ENCODE measurements around the gene DLGAP1. TPM values are rescaled to one million over a fixed set of nuclear protein-coding genes. Genes with fewer than 3 reads are reported as not detected.

Gene DLGAP1
- total RNA-seq, 2 experiments from 2014 or later = not detected

DNA sequence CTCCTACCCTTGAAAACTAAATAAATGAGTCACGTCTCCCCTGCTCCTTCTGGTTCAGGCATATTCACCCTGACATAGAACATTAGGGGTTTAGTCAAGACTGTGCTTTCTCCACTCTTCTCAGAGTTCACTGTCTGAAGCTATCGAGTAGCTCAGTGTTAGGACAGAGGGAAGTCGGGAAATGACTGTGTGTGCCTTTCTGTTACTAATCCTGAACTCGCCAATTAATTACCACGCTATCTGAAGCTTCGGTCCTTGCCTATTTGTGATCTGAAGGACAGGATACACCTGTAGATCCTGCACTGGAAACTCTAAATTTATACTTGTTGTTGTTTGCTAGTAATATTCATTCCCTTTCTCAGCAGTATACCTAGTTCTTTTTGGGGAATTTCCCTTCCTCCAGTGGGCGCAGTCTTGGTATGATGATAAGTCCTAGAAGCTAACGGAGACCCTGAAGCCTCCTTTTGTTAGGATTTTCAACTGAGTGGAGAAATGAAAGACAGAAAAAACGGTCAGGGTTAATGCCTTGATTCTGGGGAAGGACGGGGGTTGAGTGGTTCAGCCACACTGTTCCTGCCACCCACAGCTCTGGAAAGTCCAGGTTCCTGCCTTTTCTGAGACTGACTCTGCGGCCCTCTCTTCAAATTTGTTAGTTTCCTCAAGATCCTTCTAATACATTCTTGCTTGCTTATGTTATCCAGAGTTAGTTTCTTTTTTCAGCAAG, 218.0 kb downstream of the DLGAP1 start:
- Mint-ChIP-seq H3K4me1 (no peaks in the 10 kb centered on the region), H3K4me3 (no peak overlapping the region), H3K27me3 (peaks cover 2% of the 10 kb centered on the region), H3K36me3 (no peaks in the 10 kb centered on the region), H3K27ac (no peak overlapping the region), H3K9me3 (no peaks in the 10 kb centered on the region)
- POLR2A ChIA-PET = no interaction called here
- DNase-seq = no peak
- ATAC-seq (ENCODE audit: low read depth) = no peak

DNA sequence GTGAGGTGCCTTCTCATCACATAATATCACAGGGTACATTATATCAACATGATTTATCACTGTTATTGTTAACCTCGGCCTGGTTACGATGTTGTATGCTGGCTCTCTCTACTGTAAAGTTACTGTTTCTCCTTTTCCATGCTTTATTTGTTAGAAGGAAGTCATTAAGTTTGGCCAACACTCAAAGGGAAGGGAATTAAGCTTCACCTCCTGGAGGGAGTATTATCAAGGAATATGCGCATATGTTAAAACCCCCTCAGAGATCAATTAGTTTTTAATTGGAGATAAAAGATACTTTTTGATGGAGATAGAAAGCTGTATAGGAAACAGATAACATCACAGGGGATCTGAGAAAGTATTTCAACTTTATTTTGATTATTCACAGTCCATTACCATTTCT, 221.6 kb downstream of the DLGAP1 start:
- H3K4me3 Mint-ChIP-seq = no peak overlapping the region
- no peaks in the 10 kb centered on the region for H3K36me3 Mint-ChIP-seq
- H3K27ac Mint-ChIP-seq = no peak overlapping the region
- DNase-seq (no peak), ATAC-seq (ENCODE audit: low read depth) (no peak)
- POLR2A ChIA-PET = no interaction called here
- H3K27me3 Mint-ChIP-seq = no peaks in the 10 kb centered on the region
- H3K9me3 Mint-ChIP-seq = no peaks in the 10 kb centered on the region
- no peaks in the 10 kb centered on the region for H3K4me1 Mint-ChIP-seq

DNA sequence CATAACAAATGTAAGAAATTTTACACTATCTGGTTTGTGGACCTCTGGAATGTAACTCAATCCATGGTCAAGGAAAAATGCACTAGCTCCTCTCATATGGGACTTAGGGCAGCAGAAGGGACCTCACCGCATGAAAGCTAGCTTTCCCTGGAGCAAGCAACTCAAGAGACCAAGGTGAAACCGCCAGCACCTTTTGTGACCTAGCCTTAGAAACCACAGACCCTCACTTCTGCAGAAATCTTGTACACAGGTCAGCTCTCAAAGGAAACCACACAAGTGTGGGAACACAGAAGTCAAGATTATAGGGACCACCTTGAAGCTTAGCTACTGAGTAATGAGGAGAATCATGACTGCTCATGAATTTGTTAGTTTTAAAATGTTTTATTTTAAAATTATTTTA, 222.5 kb downstream of the DLGAP1 start:
- POLR2A ChIA-PET = no interaction called here
- Mint-ChIP-seq H3K27ac (no peak overlapping the region), H3K4me3 (no peak overlapping the region), H3K36me3 (no peaks in the 10 kb centered on the region), H3K27me3 (no peaks in the 10 kb centered on the region), H3K9me3 (no peaks in the 10 kb centered on the region), H3K4me1 (no peaks in the 10 kb centered on the region)
- no peak for DNase-seq
- no peak for ATAC-seq (ENCODE audit: low read depth)

DNA sequence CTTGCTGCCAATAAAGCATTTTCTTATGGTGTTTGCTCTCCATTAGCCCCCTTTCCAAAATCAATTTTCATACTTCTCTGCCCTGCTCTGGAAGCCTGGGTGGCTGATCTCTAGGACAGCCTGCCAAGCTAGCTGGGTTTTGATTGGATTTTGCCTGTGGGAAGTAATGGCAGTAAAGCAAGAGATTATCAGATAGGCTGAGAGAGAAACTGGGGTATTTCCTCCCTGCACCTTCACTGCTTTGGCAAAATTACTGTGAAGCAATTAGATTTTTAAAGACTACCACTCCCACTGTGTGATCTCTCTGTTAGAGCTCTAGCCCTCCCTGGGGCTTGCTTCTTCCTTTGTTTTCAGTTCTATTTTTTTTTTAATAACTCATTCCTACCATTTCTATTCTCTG, 223.8 kb downstream of the DLGAP1 start:
- H3K4me3 Mint-ChIP-seq = no peak overlapping the region
- H3K27ac Mint-ChIP-seq = no peak overlapping the region
- H3K36me3 Mint-ChIP-seq = no peaks in the 10 kb centered on the region
- DNase-seq (no peak), ATAC-seq (ENCODE audit: low read depth) (no peak)
- POLR2A ChIA-PET = no interaction called here
- H3K9me3 Mint-ChIP-seq = no peaks in the 10 kb centered on the region
- no peaks in the 10 kb centered on the region for H3K4me1 Mint-ChIP-seq
- H3K27me3 Mint-ChIP-seq = no peaks in the 10 kb centered on the region

DNA sequence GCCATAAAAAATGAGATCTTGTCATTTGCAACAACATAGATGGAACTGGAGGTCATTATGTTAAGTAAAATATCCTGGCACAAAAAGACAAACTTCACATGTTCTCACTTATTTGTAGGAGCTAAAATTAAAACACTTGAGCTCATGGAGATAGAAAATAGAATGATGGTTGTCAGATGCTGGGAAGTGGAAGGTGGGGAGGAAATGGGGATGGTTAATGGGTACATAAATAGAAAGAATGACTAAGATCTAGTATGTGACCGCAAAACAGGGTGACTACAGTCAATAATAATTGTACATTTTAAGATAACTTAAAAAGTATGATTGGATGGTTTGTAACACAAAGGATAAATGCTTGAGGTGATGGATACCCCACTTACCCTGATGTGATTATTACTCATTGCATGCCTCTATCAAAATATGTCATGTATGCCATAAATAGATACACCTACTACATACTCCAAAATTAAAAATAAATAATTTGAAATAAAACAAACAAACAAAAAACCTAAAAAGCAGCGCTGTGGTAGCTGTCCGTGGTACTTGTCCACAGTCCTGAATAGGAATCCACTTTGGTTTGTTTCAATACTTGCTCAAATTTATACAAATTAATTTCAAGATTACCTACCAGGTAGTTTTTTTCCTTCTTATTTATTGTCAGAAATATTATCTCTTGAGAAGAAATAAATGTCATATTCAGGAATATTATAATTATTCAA, 224.5 kb downstream of the DLGAP1 start:
- DNase-seq (no peak), ATAC-seq (ENCODE audit: low read depth) (no peak)
- no peaks in the 10 kb centered on the region for H3K36me3 Mint-ChIP-seq
- H3K4me1 Mint-ChIP-seq = no peaks in the 10 kb centered on the region
- no peak overlapping the region for H3K27ac Mint-ChIP-seq
- POLR2A ChIA-PET = no interaction called here
- no peaks in the 10 kb centered on the region for H3K9me3 Mint-ChIP-seq
- H3K4me3 Mint-ChIP-seq = no peak overlapping the region
- no peaks in the 10 kb centered on the region for H3K27me3 Mint-ChIP-seq

DNA sequence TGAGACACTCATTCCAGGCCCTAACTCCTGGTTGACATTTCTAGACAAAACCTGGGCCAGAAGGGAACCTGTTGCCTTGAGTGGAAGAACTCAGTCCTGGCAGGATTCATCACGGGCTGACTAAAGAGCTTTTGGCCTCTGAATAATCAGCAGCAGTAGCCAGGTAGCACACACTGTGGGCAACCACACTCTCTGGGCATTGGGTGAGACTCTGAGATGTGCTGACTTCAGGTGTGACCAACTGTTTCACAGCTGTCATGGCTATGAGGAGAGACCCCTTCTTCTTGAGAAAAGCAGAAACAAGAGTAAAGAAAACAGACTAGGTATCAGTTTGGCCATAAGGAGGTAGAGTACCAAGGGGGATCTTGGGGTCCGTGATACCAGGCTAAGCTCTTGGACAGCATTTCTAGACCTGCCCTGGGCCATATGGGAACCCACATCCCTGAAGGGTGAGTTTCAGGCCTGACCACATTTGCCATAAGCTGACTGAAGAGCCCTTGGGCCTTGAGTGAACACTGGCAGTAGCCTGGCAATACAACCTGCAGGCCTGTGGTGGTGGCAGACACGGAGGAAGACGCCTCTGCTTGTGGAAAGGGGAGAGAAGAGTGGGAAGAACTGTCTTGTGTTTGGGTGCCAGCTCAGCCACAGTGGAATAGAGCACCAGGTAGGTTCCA, 230.9 kb downstream of the DLGAP1 start:
- Mint-ChIP-seq H3K36me3 (no peaks in the 10 kb centered on the region), H3K27ac (no peak overlapping the region), H3K9me3 (no peaks in the 10 kb centered on the region), H3K4me3 (no peak overlapping the region), H3K4me1 (no peaks in the 10 kb centered on the region), H3K27me3 (no peaks in the 10 kb centered on the region)
- ATAC-seq (ENCODE audit: low read depth) = no peak
- DNase-seq = no peak
- POLR2A ChIA-PET = no interaction called here

DNA sequence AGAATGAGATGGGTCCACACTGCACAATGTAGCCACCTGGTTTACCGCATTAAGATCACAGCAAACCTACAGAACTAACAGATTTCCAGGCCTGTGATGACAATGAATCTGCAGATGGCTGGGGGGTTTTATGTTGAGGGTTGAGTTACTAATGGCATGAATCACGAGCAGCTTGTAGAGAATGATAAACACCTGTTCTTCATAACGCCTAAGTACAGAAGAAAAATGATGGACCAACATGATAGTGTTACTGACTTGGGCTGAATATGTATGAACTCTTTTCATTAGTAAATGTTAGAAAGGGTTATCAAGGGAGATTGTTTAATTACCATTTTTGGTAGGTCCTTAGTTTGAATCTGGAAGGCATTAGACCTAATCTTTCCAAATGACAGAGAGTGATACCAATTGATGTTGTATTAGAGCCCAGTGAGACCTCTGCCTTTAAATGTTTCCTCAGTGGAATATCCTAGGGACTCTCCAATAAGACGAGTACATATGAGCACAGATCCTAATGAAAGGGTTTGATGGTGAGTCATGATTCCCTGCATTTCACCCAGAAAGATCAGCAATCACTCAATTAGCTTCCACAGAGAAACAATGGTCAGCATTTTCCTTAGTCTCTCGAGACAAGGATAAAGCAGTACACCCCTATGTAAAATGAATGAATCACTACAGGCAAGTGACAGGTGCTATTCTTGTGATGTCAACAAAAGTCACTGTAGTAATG, 243.8 kb downstream of the DLGAP1 start:
- no peaks in the 10 kb centered on the region for H3K4me1 Mint-ChIP-seq

DNA sequence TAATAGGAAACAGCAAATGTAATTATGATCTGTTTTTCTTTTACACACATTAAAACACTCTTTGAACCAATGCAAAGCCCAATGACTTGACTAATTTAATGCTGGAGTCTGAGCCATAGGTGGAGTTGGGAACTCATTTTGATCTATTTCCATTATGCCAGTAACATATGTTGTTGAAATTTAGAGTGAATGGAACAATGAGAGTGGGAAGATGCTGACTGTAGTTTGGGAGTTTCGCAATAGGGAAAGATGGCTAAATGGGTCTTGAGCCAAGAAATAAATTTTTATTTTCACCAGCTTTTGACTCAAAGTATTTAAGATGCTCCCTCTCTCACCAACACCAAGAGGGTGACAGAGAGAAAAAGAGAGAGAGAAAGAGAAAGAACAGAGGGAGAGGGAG, 246.7 kb downstream of the DLGAP1 start:
- ATAC-seq (ENCODE audit: low read depth) (no peak), DNase-seq (no peak)
- no peaks in the 10 kb centered on the region for H3K36me3 Mint-ChIP-seq
- H3K27me3 Mint-ChIP-seq = no peaks in the 10 kb centered on the region
- no peaks in the 10 kb centered on the region for H3K4me1 Mint-ChIP-seq
- no peak overlapping the region for H3K4me3 Mint-ChIP-seq
- H3K9me3 Mint-ChIP-seq = peaks cover 2% of the 10 kb centered on the region
- H3K27ac Mint-ChIP-seq = no peak overlapping the region
- POLR2A ChIA-PET = no interaction called here

More for the DNA sequence above, 243.8 kb downstream of the DLGAP1 start:
- H3K27me3 Mint-ChIP-seq = no peaks in the 10 kb centered on the region
- POLR2A ChIA-PET = no interaction called here
- DNase-seq (no peak), ATAC-seq (ENCODE audit: low read depth) (no peak)
- H3K36me3 Mint-ChIP-seq = no peaks in the 10 kb centered on the region
- H3K9me3 Mint-ChIP-seq = peaks cover 2% of the 10 kb centered on the region
- no peak overlapping the region for H3K27ac Mint-ChIP-seq
- no peak overlapping the region for H3K4me3 Mint-ChIP-seq

DNA sequence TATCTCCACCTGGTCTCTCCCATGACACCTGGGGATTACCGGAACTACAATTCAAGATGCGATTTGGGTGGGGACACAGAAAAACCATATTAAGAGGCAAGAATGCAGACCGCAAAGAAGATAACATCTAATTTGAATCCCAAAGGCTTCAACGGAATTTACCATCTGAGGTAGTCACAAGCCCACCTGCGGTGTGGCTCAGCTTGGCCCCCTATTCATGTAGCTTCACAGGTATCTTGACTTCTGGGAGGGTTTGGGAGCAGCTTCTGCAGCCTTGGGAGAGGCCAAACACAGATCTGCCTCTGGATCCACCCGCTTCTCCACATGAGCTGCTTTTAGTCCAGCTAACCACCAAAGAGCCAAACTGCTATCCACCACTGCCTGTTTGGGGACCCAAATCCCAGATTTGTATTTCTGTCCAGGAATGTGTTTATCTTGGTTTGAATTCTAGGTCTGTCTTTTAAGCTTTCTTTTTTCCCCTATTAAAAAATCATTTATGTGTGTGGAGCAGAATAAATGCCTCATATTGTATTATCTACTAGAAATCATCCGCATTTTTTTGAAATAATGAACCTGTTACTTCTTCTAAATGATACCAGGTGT, 247.6 kb downstream of the DLGAP1 start:
- Mint-ChIP-seq H3K4me1 (no peaks in the 10 kb centered on the region), H3K36me3 (no peaks in the 10 kb centered on the region), H3K27me3 (no peaks in the 10 kb centered on the region), H3K27ac (no peak overlapping the region), H3K9me3 (peaks cover 2% of the 10 kb centered on the region), H3K4me3 (no peak overlapping the region)
- no peak for DNase-seq
- ATAC-seq (ENCODE audit: low read depth) = no peak
- POLR2A ChIA-PET = no interaction called here

DNA sequence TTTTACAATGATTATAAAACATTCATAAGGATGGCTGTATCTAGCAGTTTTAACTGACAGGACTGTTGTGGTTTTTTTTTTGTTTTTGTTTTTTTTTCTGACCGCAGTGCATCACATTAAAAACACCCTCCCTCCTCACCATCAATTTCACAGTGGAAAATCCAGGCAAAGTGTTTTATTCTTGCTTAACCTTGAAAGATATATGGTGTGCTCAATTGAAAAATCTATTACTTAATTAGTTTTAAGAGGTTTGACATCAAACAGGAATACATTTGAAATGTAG, 250.7 kb downstream of the DLGAP1 start:
- Mint-ChIP-seq H3K4me3 (no peak overlapping the region), H3K27me3 (no peaks in the 10 kb centered on the region), H3K27ac (no peak overlapping the region), H3K4me1 (no peaks in the 10 kb centered on the region), H3K36me3 (no peaks in the 10 kb centered on the region), H3K9me3 (peaks cover 1% of the 10 kb centered on the region)
- POLR2A ChIA-PET = no interaction called here
- no peak for ATAC-seq (ENCODE audit: low read depth)
- no peak for DNase-seq

DNA sequence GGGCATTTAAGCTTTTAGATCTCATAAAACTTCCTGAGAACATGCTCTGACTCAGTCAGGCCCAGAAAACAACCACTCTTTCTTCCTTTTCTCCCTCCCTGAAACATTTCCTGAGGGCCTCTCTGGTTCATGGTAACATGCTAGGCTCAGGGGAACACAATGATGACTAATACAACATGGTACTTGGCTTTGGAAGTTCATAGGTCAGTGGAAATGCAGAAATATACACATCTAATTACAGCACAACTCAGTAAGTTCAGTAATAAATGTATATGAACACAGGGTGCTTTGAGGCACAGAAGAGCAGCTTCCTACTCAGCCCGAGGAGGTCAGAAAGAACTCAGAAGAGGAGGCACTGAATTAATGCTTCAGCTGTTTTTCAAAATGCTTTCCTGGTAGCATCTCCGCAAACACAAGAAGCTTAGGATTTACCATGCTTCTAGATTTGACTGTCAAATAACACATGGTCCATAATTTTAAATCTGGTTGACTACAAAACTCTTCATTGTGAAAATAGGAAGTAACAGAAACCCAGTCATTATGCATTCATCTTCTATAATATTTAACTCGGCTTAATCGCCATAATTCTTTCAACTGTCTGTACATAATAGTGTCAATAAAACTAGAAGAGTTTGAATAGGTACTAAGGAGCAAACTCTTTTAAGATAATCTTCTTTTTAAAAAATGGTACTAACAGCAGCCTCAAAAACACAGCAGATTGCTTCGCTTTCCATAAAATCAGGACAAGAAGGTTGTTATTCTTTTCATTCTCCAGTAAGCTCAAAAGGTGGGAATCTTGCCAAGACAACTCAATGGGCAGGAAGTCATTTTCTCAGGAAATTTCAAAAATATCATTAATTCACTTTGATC, 251.3 kb downstream of the DLGAP1 start:
- H3K4me1 Mint-ChIP-seq = no peaks in the 10 kb centered on the region
- no peak overlapping the region for H3K27ac Mint-ChIP-seq
- peaks cover 1% of the 10 kb centered on the region for H3K9me3 Mint-ChIP-seq
- DNase-seq (no peak), ATAC-seq (ENCODE audit: low read depth) (no peak)
- H3K4me3 Mint-ChIP-seq = no peak overlapping the region
- no peaks in the 10 kb centered on the region for H3K36me3 Mint-ChIP-seq
- POLR2A ChIA-PET = no interaction called here
- no peaks in the 10 kb centered on the region for H3K27me3 Mint-ChIP-seq

DNA sequence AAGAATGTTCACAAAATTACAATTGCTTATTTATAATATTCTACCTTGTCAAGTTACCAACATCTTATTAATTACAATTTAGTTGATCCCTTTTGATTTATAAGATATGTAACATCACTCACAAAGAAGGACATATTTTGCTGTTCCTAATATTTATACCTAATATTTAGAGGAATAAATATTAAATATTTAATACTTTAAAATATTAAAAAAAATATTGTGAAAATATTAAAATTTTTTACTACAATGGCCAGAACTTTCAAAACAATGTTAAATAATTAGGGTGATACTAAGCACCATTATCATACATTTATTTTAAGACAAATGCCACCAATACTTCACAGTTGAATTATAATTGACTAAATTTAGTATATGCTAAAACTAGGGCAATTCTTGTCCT, 254.7 kb downstream of the DLGAP1 start:
- Mint-ChIP-seq H3K36me3 (no peaks in the 10 kb centered on the region), H3K27me3 (no peaks in the 10 kb centered on the region), H3K4me1 (no peaks in the 10 kb centered on the region), H3K9me3 (peaks cover 1% of the 10 kb centered on the region), H3K4me3 (no peak overlapping the region), H3K27ac (no peak overlapping the region)
- DNase-seq (no peak), ATAC-seq (ENCODE audit: low read depth) (no peak)
- POLR2A ChIA-PET = no interaction called here

DNA sequence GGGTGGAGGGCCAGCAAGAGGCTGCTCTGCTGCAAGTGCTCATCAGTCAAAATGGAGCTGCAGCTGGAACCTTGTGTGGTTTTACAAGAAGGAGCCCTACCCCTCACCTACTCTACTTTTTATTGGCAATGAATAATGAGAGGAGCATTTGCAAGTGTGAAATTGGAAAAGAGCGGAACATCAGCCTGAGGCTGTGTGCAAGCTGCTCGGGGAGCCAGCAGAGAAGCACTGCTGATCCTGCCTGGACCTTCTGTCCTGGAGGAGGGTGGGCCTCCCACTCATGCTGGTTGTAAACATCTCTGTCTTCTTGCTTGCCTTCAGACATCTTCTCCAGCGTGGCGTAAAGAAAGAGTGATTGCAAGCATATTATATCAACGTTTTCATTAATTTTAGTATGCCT, 256.2 kb downstream of the DLGAP1 start:
- POLR2A ChIA-PET = no interaction called here
- peaks cover 1% of the 10 kb centered on the region for H3K9me3 Mint-ChIP-seq
- no peaks in the 10 kb centered on the region for H3K4me1 Mint-ChIP-seq
- H3K4me3 Mint-ChIP-seq = no peak overlapping the region
- H3K36me3 Mint-ChIP-seq = no peaks in the 10 kb centered on the region
- no peak for DNase-seq
- no peak overlapping the region for H3K27ac Mint-ChIP-seq
- ATAC-seq (ENCODE audit: low read depth) = no peak
- H3K27me3 Mint-ChIP-seq = no peaks in the 10 kb centered on the region
